ENCODE data around the gene NSG1. TPM values are rescaled to one million over a fixed set of nuclear protein-coding genes. Genes with fewer than 3 reads are reported as not detected.

Gene NSG1
- total and polyA plus RNA-seq, 9 of the 15 experiments (the other 6 are each of a cell fraction or from before 2014, with no cell fraction given): not detected

GRCh38 chr4:4460759-4461158 is 73.9 kb downstream of the NSG1 start:
- H3K9me1 ChIP-seq (ENCODE audit: control insufficient read depth, insufficient read depth, low read length): no peaks in the 10 kb centered on the region
- FAIRE-seq: no peak
- no peak overlapping the region for H2AFZ ChIP-seq (ENCODE audit: low read depth, low read length)
- no peak for TF ChIP-seq CCNT2 (IDR thresholded peaks at IDR 0.05; ENCODE audit: borderline replicate concordance, extremely low read depth, insufficient read length, low read depth, low read length)
- 72% methylated on average over 6 of the region's 6 CpGs for WGBS (ENCODE audit: insufficient coverage, low coverage, missing lambda C conversion rate)
- in situ Hi-C loops (cut with MboI): no loop called here
- peaks cover 20% of the 10 kb centered on the region; the same call in 2 of the 3 replicates for H3K36me3 ChIP-seq (ENCODE audit: control insufficient read depth, insufficient read depth, low read length)
- no TSS peak for BruUV-seq (replicated peaks)
- H3K4me1 ChIP-seq (replicated peaks in 1 of 2; ENCODE audit: control insufficient read depth in 2 of 2, insufficient read depth in 2 of 2, low read length in 2 of 2): no peaks in the 10 kb centered on the region
- H3K27ac ChIP-seq (ENCODE audit: extremely low read depth, low read depth, low read length): no peak overlapping the region
- no peak for DNase-seq (ENCODE audit: extremely low read depth in 1 of 4, low spot score in 3 of 4)
- no peak for ATAC-seq
- no peaks in the 10 kb centered on the region for H3K79me2 ChIP-seq (ENCODE audit: control insufficient read depth, insufficient read depth, low read length)
- H4K20me1 ChIP-seq (replicated peaks; ENCODE audit: control insufficient read depth, insufficient read depth, low read length): no peaks in the 10 kb centered on the region
- no peaks in the 10 kb centered on the region for H3K9me3 ChIP-seq (replicated peaks; ENCODE audit: control insufficient read depth, insufficient read depth, low read depth, low read length)
- intact Hi-C loops (cut with micrococcal nuclease): no loop called here
- no peak overlapping the region for H3K9ac ChIP-seq (ENCODE audit: insufficient read depth in 1 of 2, low read depth in 2 of 2, low read length in 2 of 2)
- H3K27me3 ChIP-seq (ENCODE audit: control insufficient read depth in 2 of 2, insufficient read depth in 2 of 2, low read length in 2 of 2): no peaks in the 10 kb centered on the region
- H3K4me3 ChIP-seq: no peak overlapping the region
- ChIA-PET CTCF (ENCODE audit: low intra/inter-chr PET ratio) (no interaction called here), POLR2A (no interaction called here)
- no peak overlapping the region for H3K4me2 ChIP-seq (ENCODE audit: insufficient read depth, low read length)

DNA sequence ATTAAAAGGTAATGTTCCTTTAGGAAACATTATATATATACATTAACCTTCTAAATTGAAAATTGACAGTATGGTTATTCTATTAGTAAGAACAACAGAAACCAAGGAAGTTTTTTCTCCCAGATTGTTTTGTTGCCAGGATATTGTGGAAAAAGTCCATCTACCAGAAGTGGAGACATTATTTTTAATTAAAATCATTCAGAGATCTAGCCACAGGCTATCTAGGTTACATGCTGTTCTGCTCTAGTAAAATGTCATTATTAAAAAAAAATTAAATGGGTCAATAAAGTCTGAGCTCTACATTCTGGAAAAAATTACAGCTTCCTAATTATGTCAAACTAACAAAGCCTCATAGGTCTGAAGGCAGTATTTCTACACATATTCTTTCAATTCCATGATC is 74.3 kb downstream of the NSG1 start:
- ATAC-seq: no peak
- Histone ChIP-seq H3K9me3 (replicated peaks; ENCODE audit: control insufficient read depth, insufficient read depth, low read depth, low read length) (no peaks in the 10 kb centered on the region), H3K27me3 (ENCODE audit: control insufficient read depth in 2 of 2, insufficient read depth in 2 of 2, low read length in 2 of 2) (no peaks in the 10 kb centered on the region), H2AFZ (ENCODE audit: low read depth, low read length) (no peak overlapping the region), H3K27ac (ENCODE audit: extremely low read depth, low read depth, low read length) (no peak overlapping the region), H3K4me3 (no peak overlapping the region), H3K4me2 (ENCODE audit: insufficient read depth, low read length) (no peak overlapping the region), H3K4me1 (replicated peaks in 1 of 2; ENCODE audit: control insufficient read depth in 2 of 2, insufficient read depth in 2 of 2, low read length in 2 of 2) (no peaks in the 10 kb centered on the region), H3K9me1 (ENCODE audit: control insufficient read depth, insufficient read depth, low read length) (no peaks in the 10 kb centered on the region), H3K79me2 (ENCODE audit: control insufficient read depth, insufficient read depth, low read length) (no peaks in the 10 kb centered on the region), H3K36me3 (ENCODE audit: control insufficient read depth, insufficient read depth, low read length) (peaks cover 23% of the 10 kb centered on the region; the same call in 2 of the 3 replicates), H3K9ac (ENCODE audit: insufficient read depth in 1 of 2, low read depth in 2 of 2, low read length in 2 of 2) (no peak overlapping the region), H4K20me1 (replicated peaks; ENCODE audit: control insufficient read depth, insufficient read depth, low read length) (no peaks in the 10 kb centered on the region)
- ChIA-PET CTCF (ENCODE audit: low intra/inter-chr PET ratio) (no interaction called here), POLR2A (no interaction called here)
- DNase-seq (ENCODE audit: extremely low read depth in 1 of 4, low spot score in 3 of 4): no peak
- in situ Hi-C loops (cut with MboI): no loop called here
- BruUV-seq (replicated peaks): no TSS peak
- FAIRE-seq: no peak
- intact Hi-C loops (cut with micrococcal nuclease): no loop called here
- TF ChIP-seq FUS (optimal IDR thresholded peaks at IDR 0.05; ENCODE audit: low read depth, low read length) (no peak), ZNF184 (CRISPR knock-in tag; IDR thresholded peaks at IDR 0.05) (no peak), ZNF134 (CRISPR knock-in tag; conservative IDR thresholded peaks at IDR 0.05) (no peak), ZNF76 (CRISPR knock-in tag; IDR thresholded peaks at IDR 0.05; ENCODE audit: borderline replicate concordance) (no peak), E4F1 (CRISPR knock-in tag; IDR thresholded peaks at IDR 0.05; ENCODE audit: borderline replicate concordance) (no peak), ZNF696 (CRISPR knock-in tag; conservative IDR thresholded peaks at IDR 0.05) (no peak), CCNT2 (IDR thresholded peaks at IDR 0.05; ENCODE audit: borderline replicate concordance, extremely low read depth, insufficient read length, low read depth, low read length) (no peak)
- TF ChIP-seq, protein P1, sequence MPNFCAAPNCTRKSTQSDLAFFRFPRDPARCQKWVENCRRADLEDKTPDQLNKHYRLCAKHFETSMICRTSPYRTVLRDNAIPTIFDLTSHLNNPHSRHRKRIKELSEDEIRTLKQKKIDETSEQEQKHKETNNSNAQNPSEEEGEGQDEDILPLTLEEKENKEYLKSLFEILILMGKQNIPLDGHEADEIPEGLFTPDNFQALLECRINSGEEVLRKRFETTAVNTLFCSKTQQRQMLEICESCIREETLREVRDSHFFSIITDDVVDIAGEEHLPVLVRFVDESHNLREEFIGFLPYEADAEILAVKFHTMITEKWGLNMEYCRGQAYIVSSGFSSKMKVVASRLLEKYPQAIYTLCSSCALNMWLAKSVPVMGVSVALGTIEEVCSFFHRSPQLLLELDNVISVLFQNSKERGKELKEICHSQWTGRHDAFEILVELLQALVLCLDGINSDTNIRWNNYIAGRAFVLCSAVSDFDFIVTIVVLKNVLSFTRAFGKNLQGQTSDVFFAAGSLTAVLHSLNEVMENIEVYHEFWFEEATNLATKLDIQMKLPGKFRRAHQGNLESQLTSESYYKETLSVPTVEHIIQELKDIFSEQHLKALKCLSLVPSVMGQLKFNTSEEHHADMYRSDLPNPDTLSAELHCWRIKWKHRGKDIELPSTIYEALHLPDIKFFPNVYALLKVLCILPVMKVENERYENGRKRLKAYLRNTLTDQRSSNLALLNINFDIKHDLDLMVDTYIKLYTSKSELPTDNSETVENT (CRISPR knock-in tag; IDR thresholded peaks at IDR 0.05): no peak
